Measurements from ENCODE around the gene TREML1. TPM values are rescaled to one million over a fixed set of nuclear protein-coding genes. Genes with fewer than 3 reads are reported as not detected.

Gene TREML1
- total and polyA plus RNA-seq, 2 of the 8 experiments (the other 6 are each of a cell fraction or from before 2014, with no cell fraction given), result 0.08 TPM; not detected in 1

- H2AFZ ChIP-seq (ENCODE audit: low read length), result no peak overlapping the region
- CTCF ChIA-PET (ENCODE audit: partially characterized antibody), result interaction anchor here (0.7 to 2.4 kb wide), 4 partner anchors 9 to 86 kb away, joined by 3 to 9 read pairs (median 3); no protein-coding TSS in a partner anchor
- no peak overlapping the region for H2BK12ac ChIP-seq (ENCODE audit: low read depth, low read length)
- no peak overlapping the region for H2AK5ac ChIP-seq (ENCODE audit: low read depth, low read length)
- no peaks in the 10 kb centered on the region for H3K79me1 ChIP-seq (ENCODE audit: low read depth, low read length)
- no peak overlapping the region for H3K4ac ChIP-seq (replicated peaks; ENCODE audit: insufficient read length, low read depth, low read length)
- no peak overlapping the region for H2BK5ac ChIP-seq (ENCODE audit: low read depth, low read length)
- no peak overlapping the region for H2BK120ac ChIP-seq (replicated peaks; ENCODE audit: low read depth, low read length)
- H3K9ac ChIP-seq (replicated peaks in 1 of 4; ENCODE audit: extremely low read depth in 1 of 4, low read depth in 3 of 4, low read length in 3 of 4), result no peak overlapping the region; a peak in 1 of 7 replicates
- H4K20me1 ChIP-seq (replicated peaks in 1 of 2; ENCODE audit: control insufficient read depth in 1 of 2, insufficient read depth in 2 of 2, low read length in 2 of 2), result no peaks in the 10 kb centered on the region
- no peak overlapping the region for H2BK20ac ChIP-seq (ENCODE audit: low read length)
- no peak overlapping the region for H2BK15ac ChIP-seq (ENCODE audit: low read length)
- H3K4me2 ChIP-seq (ENCODE audit: insufficient read depth in 1 of 2, low read depth in 2 of 2, low read length in 2 of 2), result no peak overlapping the region
- no peak overlapping the region for H4K5ac ChIP-seq (ENCODE audit: insufficient read length, low read depth, low read length)
- no peak overlapping the region for H3K56ac ChIP-seq (replicated peaks; ENCODE audit: insufficient read length, low read depth, low read length)
- H3K4me3 ChIP-seq (ENCODE audit: extremely low read depth in 1 of 4, insufficient read depth in 2 of 4, low read depth in 3 of 4, low read length in 4 of 4), result no peak overlapping the region
- no peak overlapping the region for H3K14ac ChIP-seq (ENCODE audit: insufficient read length)
- DNase-seq (ENCODE audit: low read depth in 1 of 2, low spot score in 2 of 2), result no peak
- H3K23me2 ChIP-seq (ENCODE audit: low read depth, low read length), result no peaks in the 10 kb centered on the region
- peaks cover 0 to 1% (median 0%) of the 10 kb centered on the region in 4 experiments; a peak in 1 of 7 replicates for H3K27me3 ChIP-seq (replicated peaks in 1 of 4; ENCODE audit: control insufficient read depth in 3 of 4, extremely low read depth in 1 of 4, insufficient read depth in 3 of 4, low read length in 3 of 4)
- 89% methylated on average over 3 of the region's 3 CpGs; no CpG with 5 or more reads in 1 of the 2 experiments for WGBS, 2 experiments (ENCODE audit: extremely low coverage in 1 of 2, insufficient coverage in 1 of 2, insufficient read length in 1 of 2, insufficient replicate concordance in 2 of 2, low coverage in 1 of 2, low lambda C conversion rate in 2 of 2, missing lambda C conversion rate in 1 of 2)
- POLR2A ChIA-PET (ENCODE audit: partially characterized antibody), result no interaction called here
- no peaks in the 10 kb centered on the region for H3K79me2 ChIP-seq (ENCODE audit: control insufficient read depth in 1 of 2, insufficient read depth in 2 of 2, low read length in 2 of 2)
- no peak overlapping the region for H3K23ac ChIP-seq (ENCODE audit: insufficient read length)
- H3K36me3 ChIP-seq (ENCODE audit: control insufficient read depth in 2 of 4, insufficient read depth in 4 of 4, low read length in 3 of 4), result no peaks in the 10 kb centered on the region
- no peak overlapping the region for H3K27ac ChIP-seq (ENCODE audit: low read depth, low read length)
- H3K9me3 ChIP-seq (ENCODE audit: insufficient read depth in 2 of 2, low read depth in 1 of 2, low read length in 1 of 2), result no peaks in the 10 kb centered on the region
- no peaks in the 10 kb centered on the region for H3K4me1 ChIP-seq (replicated peaks in 1 of 4; ENCODE audit: control insufficient read depth in 3 of 4, insufficient read depth in 4 of 4, low read length in 3 of 4)
- FAIRE-seq, result no peak
- no peak overlapping the region for H4K8ac ChIP-seq (ENCODE audit: extremely low read depth, insufficient read depth, low read length)
- no peak overlapping the region for H3K18ac ChIP-seq (ENCODE audit: extremely low read depth, low read length)
- no peak overlapping the region for H4K91ac ChIP-seq (replicated peaks; ENCODE audit: insufficient read length, low read length)
- TF ChIP-seq SP1 (IDR thresholded peaks at IDR 0.05; ENCODE audit: low read depth, low read length) (no peak), CEBPB (IDR thresholded peaks at IDR 0.05; ENCODE audit: low read depth, low read length) (no peak), KDM5A (IDR thresholded peaks at IDR 0.05; ENCODE audit: low read length) (no peak), ASH2L (IDR thresholded peaks at IDR 0.05; ENCODE audit: low read length) (no peak), CBX8 (IDR thresholded peaks at IDR 0.05; ENCODE audit: borderline replicate concordance, low read depth, low read length) (no peak), EZH2 (IDR thresholded peaks at IDR 0.05; ENCODE audit: low read depth, low read length, severe bottlenecking) (no peak), POU5F1 (IDR thresholded peaks at IDR 0.05; ENCODE audit: low read depth, low read length) (no peak), SIRT6 (IDR thresholded peaks at IDR 0.05; ENCODE audit: low read length) (no peak), TEAD4 (IDR thresholded peaks at IDR 0.05; ENCODE audit: low read depth, low read length) (no peak), CHD2 (IDR thresholded peaks at IDR 0.05; ENCODE audit: low read length) (no peak), CTBP2 (IDR thresholded peaks at IDR 0.05; ENCODE audit: borderline replicate concordance, insufficient read depth, insufficient read length, low read length) (no peak), GTF2F1 (IDR thresholded peaks at IDR 0.05; ENCODE audit: borderline replicate concordance, low read depth, low read length) (no peak)
- TF ChIP-seq, protein P1, sequence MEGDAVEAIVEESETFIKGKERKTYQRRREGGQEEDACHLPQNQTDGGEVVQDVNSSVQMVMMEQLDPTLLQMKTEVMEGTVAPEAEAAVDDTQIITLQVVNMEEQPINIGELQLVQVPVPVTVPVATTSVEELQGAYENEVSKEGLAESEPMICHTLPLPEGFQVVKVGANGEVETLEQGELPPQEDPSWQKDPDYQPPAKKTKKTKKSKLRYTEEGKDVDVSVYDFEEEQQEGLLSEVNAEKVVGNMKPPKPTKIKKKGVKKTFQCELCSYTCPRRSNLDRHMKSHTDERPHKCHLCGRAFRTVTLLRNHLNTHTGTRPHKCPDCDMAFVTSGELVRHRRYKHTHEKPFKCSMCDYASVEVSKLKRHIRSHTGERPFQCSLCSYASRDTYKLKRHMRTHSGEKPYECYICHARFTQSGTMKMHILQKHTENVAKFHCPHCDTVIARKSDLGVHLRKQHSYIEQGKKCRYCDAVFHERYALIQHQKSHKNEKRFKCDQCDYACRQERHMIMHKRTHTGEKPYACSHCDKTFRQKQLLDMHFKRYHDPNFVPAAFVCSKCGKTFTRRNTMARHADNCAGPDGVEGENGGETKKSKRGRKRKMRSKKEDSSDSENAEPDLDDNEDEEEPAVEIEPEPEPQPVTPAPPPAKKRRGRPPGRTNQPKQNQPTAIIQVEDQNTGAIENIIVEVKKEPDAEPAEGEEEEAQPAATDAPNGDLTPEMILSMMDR (IDR thresholded peaks at IDR 0.05; ENCODE audit: control extremely low read depth in 1 of 3, insufficient read depth in 1 of 3, low read depth in 1 of 3, low read length in 3 of 3), result no peak
Observed at GRCh38 chr6:41111017-41111416, 43.1 kb downstream of the TREML1 start.
